CD4-positive, alpha-beta memory T cell (primary cell): Measurements from ENCODE around the gene CTDNEP1. TPM values are rescaled to one million over a fixed set of nuclear protein-coding genes. Genes with fewer than 3 reads are reported as not detected.

Experiments
- CTCF ChIA-PET: fragments of 350-600 bp; sonication (Branson Sonifier 250); formaldehyde crosslinking; loops from one replicate; lab custom pipeline; 2021; ENCODE audit warnings: inconsistent platforms; ENCODE audit not compliant: partially characterized antibody; lab: Charles Lee
- POLR2A ChIA-PET: fragments of 350-600 bp; sonication (Branson Sonifier 250); formaldehyde crosslinking; loops from one replicate; lab custom pipeline; 2021; ENCODE audit not compliant: partially characterized antibody; lab: Charles Lee
- DNase-seq, 5 donors: peaks; one replicate each; pipeline versions ENCODE4 v3.0.0 to v3.0.0-alpha.2; 2020 to 2022; ENCODE audit warnings: mixed read lengths in 1 of 5
- H3K27ac ChIP-seq: one replicate; pipeline ENCODE4 v1.7.0; 2013; ENCODE audit warnings: low read depth, low read length
- H3K27me3 ChIP-seq: 2 replicates; pipeline ENCODE4 v1.7.0; 2013; ENCODE audit warnings: mild to moderate bottlenecking, low read length, moderate library complexity; ENCODE audit not compliant: insufficient read depth
- H3K36me3 ChIP-seq: 2 replicates; pipeline ENCODE4 v1.7.0; 2013; ENCODE audit warnings: mild to moderate bottlenecking, low read length, moderate library complexity; ENCODE audit not compliant: insufficient read depth
- H3K4me1 ChIP-seq: 2 replicates; pipeline ENCODE4 v1.7.0; 2013; ENCODE audit warnings: mild to moderate bottlenecking, low read length, moderate library complexity; ENCODE audit not compliant: insufficient read depth
- H3K4me3 ChIP-seq, 2 donors: one replicate each; pipeline ENCODE4 v1.7.0; 2013; ENCODE audit warnings: low read length in 2 of 2, mild to moderate bottlenecking in 1 of 2
- H3K9me3 ChIP-seq, 2 donors: one replicate each; pipeline ENCODE4 v1.7.0; 2013; ENCODE audit warnings: low read length in 2 of 2, control low read depth in 1 of 2; ENCODE audit not compliant: control insufficient read depth in 1 of 2
- H3K27ac Mint-ChIP-seq, 7 donors: one replicate each; pipeline ENCODE4 v1.8.0; 2020 to 2021; ENCODE audit warnings: mixed read lengths in 7 of 7, mild to moderate bottlenecking in 6 of 7, inconsistent platforms in 3 of 7, moderate library complexity in 3 of 7
- H3K27me3 Mint-ChIP-seq, 2 donors: one replicate each; pipeline ENCODE4 v1.8.0; 2020 to 2021; ENCODE audit warnings: mixed read lengths in 2 of 2
- H3K36me3 Mint-ChIP-seq, 2 donors: one replicate each; pipeline ENCODE4 v1.8.0; 2020 to 2021; ENCODE audit warnings: mixed read lengths in 2 of 2, inconsistent platforms in 1 of 2, mild to moderate bottlenecking in 1 of 2
- H3K4me1 Mint-ChIP-seq, 4 donors: one replicate each; pipeline ENCODE4 v1.8.0; 2020 to 2021; ENCODE audit warnings: mixed read lengths in 4 of 4, mild to moderate bottlenecking in 1 of 4
- H3K4me3 Mint-ChIP-seq, 8 donors: one replicate each; pipeline ENCODE4 v1.8.0; 2020 to 2021; ENCODE audit warnings: mixed read lengths in 8 of 8, mild to moderate bottlenecking in 7 of 8, moderate library complexity in 6 of 8, inconsistent platforms in 3 of 8
- H3K9me3 Mint-ChIP-seq, 8 donors: one replicate each; pipeline ENCODE4 v1.8.0; 2020 to 2021; ENCODE audit warnings: mixed read lengths in 8 of 8, mild to moderate bottlenecking in 5 of 8, inconsistent platforms in 3 of 8, moderate library complexity in 1 of 8
- intact Hi-C: fragments of 100-400 bp; cut with micrococcal nuclease; formaldehyde crosslinking; loops from one replicate; pipeline ENCODE4 v1.15.1; 2023
- polyA plus RNA-seq, 2 donors: library from polyadenylated mRNA; unstranded; fragments of 300-500 nt; fragmentation: Illumina TruSeq; gene quantifications; one replicate each; pipeline ENCODE4 v1.2.3, GENCODE V29; 2021
- total RNA-seq, 2 experiments: library from RNA; stranded (reverse); gene quantifications; one replicate each; pipeline ENCODE4 v1.2.3, GENCODE V29; 2021

CTDNEP1 gene
- total and polyA plus RNA-seq, 4 experiments from 2014 or later, result 42.4 to 157 (median 102) TPM

DNA sequence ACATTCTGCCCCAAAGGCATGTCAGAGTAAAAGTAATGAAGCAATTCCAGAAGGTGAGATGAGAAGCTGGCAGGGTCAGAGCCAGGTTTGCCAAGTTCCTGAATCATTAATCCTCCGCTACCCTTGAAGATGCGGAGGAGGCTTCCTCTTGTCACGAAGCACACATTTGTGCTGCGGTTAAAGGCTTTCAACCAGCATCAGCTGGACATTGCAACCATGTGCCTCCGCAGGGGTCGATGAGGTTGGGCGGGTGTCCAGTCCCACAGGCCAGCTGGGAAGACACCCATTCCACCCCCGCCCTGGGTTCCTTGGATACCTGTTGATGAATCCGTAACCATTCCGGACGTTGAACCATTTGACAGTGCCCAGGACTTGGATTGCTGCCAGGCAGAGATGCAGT is 41.6 kb upstream of the CTDNEP1 start:
- no peaks in the 10 kb centered on the region for H3K36me3 Mint-ChIP-seq
- Histone ChIP-seq H3K27me3 (no peaks in the 10 kb centered on the region), H3K27ac (no peak overlapping the region), H3K9me3 (no peaks in the 10 kb centered on the region), H3K4me3 (no peak overlapping the region), H3K4me1 (peaks cover 26% of the 10 kb centered on the region), H3K36me3 (no peaks in the 10 kb centered on the region)
- peak overlapping the region in 2 of 7 donors; percentile 13 to 41 for H3K27ac Mint-ChIP-seq
- CTCF ChIA-PET, result interaction anchor here (1.1 to 1.8 kb wide), 2 partner anchors 72 to 247 kb away, joined by 6 read pairs; no protein-coding TSS in a partner anchor
- peaks cover 2 to 19% of the 10 kb centered on the region in 2 donors for H3K27me3 Mint-ChIP-seq
- DNase-seq, result no peak
- peak overlapping the region in 5 of 8 donors; percentile 16 to 76 (median 64) for H3K4me3 Mint-ChIP-seq
- H3K9me3 Mint-ChIP-seq, result no peaks in the 10 kb centered on the region
- intact Hi-C loops, result loop anchor here (10.0 kb wide), 1 partner anchor 158 kb away; no protein-coding TSS in a partner anchor
- H3K4me1 Mint-ChIP-seq, result peaks cover 7 to 31% (median 18%) of the 10 kb centered on the region in 4 donors
- POLR2A ChIA-PET, result interaction anchor here (0.6 to 2.1 kb wide), 2 partner anchors 22 to 321 kb away, joined by 4 to 6 read pairs; partner anchors contain the start of genes FXR2 and GPS2

DNA sequence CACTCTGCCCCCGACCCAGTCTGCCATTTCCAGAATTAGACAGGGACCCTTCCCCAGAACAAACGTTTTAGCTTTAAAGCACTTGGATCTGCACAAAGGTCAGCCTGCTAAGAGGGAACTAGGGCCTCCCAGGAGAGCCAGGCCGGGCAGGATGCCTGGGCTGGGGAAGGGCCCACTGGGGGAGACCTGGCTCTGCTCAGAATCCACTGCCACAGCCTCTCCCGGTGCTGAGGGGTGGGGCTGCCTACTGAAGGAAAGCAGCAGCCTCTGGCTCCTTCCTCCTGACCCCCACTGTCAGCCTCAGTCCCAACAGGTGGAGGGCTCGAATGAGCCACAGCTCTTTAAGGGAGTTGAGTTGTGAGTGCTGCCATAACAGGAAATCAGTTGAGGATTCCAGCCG is 41.2 kb upstream of the CTDNEP1 start:
- Mint-ChIP-seq H3K4me3 (peak overlapping the region in 3 of 8 donors; percentile 59 to 76 (median 68)), H3K9me3 (no peaks in the 10 kb centered on the region), H3K27me3 (peaks cover 2 to 19% of the 10 kb centered on the region in 2 donors), H3K27ac (peak overlapping the region in 1 of 7 donors; percentile 13), H3K4me1 (peaks cover 7 to 31% (median 18%) of the 10 kb centered on the region in 4 donors), H3K36me3 (no peaks in the 10 kb centered on the region)
- Histone ChIP-seq H3K4me1 (peaks cover 26% of the 10 kb centered on the region), H3K27me3 (no peaks in the 10 kb centered on the region), H3K9me3 (no peaks in the 10 kb centered on the region), H3K36me3 (no peaks in the 10 kb centered on the region), H3K27ac (no peak overlapping the region), H3K4me3 (no peak overlapping the region)
- intact Hi-C loops, result loop anchor here (10.0 kb wide), 1 partner anchor 158 kb away; no protein-coding TSS in a partner anchor
- no peak for DNase-seq
- CTCF ChIA-PET, result interaction anchor here (1.1 to 1.8 kb wide), 2 partner anchors 71 to 247 kb away, joined by 6 read pairs; no protein-coding TSS in a partner anchor
- POLR2A ChIA-PET, result interaction anchor here (2.1 kb wide), 1 partner anchor 23 kb away, joined by 6 read pairs; the partner anchor contains the start of gene GPS2

DNA sequence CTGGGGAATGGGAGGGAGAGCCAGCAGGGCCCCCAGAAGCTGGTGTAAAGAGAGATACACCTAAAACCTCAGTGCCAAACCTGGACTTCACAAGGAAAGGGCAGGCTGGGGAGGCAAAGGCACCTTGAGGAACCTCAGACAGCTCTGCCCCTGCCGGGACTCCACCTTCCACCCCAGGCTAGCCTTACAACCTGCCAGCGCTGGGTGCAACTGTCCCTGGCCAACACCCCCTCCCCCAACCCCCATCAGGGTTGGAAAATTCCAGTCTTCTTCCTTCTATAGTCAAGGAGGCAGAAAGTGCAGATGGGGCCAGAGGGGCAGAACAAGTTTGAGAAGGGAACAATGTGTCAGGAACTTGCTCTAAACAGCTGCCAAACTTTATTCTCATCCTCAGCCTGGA is 40.7 kb upstream of the CTDNEP1 start:
- H3K4me1 Mint-ChIP-seq, result peaks cover 7 to 31% (median 18%) of the 10 kb centered on the region in 4 donors
- ChIA-PET CTCF (interaction anchor here (1.2 to 1.8 kb wide), 3 partner anchors 10 to 246 kb away, joined by 3 to 6 read pairs (median 4); partner anchors contain the start of gene SLC2A4), POLR2A (interaction anchor here (2.1 kb wide), 1 partner anchor 23 kb away, joined by 6 read pairs; the partner anchor contains the start of gene GPS2)
- Histone ChIP-seq H3K27ac (no peak overlapping the region), H3K27me3 (no peaks in the 10 kb centered on the region), H3K9me3 (no peaks in the 10 kb centered on the region), H3K4me1 (peaks cover 26% of the 10 kb centered on the region), H3K4me3 (no peak overlapping the region), H3K36me3 (no peaks in the 10 kb centered on the region)
- no peak for DNase-seq
- no peak overlapping the region for H3K27ac Mint-ChIP-seq
- peaks cover 2 to 19% of the 10 kb centered on the region in 2 donors for H3K27me3 Mint-ChIP-seq
- no peak overlapping the region for H3K4me3 Mint-ChIP-seq
- no peaks in the 10 kb centered on the region for H3K9me3 Mint-ChIP-seq
- no peaks in the 10 kb centered on the region for H3K36me3 Mint-ChIP-seq
- intact Hi-C loops, result loop anchor here (10.0 kb wide), 1 partner anchor 157 kb away; no protein-coding TSS in a partner anchor

DNA sequence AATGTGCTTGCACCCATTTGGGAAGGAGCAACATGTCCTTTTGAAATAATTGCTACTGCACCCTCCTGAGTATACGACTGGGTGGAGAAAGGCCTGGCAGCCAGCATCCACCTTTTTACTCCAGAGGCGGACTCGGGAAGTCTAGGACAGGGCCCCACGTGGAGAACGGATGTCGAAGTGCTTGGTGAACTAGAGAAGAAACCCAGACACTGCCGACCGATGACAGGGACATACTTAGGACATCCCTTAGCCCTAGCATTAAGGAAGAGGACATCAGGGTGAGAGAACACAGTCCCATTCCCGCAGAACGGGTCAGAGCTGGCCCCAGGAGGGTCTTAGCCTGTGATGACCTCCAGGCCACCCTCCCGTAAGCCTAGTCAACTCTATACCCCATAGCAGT is 39.2 kb upstream of the CTDNEP1 start:
- Mint-ChIP-seq H3K9me3 (no peaks in the 10 kb centered on the region), H3K27ac (no peak overlapping the region), H3K27me3 (peaks cover 7 to 18% of the 10 kb centered on the region in 2 donors), H3K4me1 (peaks cover 4 to 22% (median 10%) of the 10 kb centered on the region in 4 donors), H3K36me3 (no peaks in the 10 kb centered on the region), H3K4me3 (no peak overlapping the region)
- DNase-seq, result no peak
- Histone ChIP-seq H3K27ac (no peak overlapping the region), H3K27me3 (no peaks in the 10 kb centered on the region), H3K36me3 (no peaks in the 10 kb centered on the region), H3K9me3 (no peaks in the 10 kb centered on the region), H3K4me3 (no peak overlapping the region), H3K4me1 (peaks cover 15% of the 10 kb centered on the region)
- CTCF ChIA-PET, result interaction anchor here (1.2 to 1.5 kb wide), 2 partner anchors 8 to 238 kb away, joined by 3 to 4 read pairs; partner anchors contain the start of gene SLC2A4
- intact Hi-C loops, result loop anchor here (10.0 kb wide), 1 partner anchor 156 kb away; no protein-coding TSS in a partner anchor
- POLR2A ChIA-PET, result interaction anchor here (1.4 kb wide), 1 partner anchor 52 kb away, joined by 3 read pairs; the partner anchor contains the start of gene PHF23

DNA sequence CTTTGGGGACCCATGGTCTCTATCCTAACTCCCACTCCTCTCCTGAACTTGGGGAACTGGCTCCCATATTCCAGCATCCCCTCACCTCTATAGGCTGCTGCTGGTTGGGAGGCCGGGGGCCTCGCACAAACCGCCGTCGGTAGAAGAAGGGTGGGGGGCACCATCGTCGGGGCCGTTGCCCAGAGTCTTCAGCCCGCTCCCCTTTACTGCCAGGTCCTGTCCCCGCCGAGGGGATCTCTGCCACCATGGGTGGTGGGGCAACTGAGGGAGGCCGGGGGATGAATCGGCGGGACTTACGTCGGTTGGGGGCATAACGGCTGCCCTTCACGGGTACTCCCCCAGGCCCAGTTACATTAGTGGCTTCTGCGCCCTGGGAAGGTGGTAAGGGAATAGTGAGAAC is 38.6 kb upstream of the CTDNEP1 start:
- peaks cover 2 to 17% (median 7%) of the 10 kb centered on the region in 4 donors for H3K4me1 Mint-ChIP-seq
- CTCF ChIA-PET, result no interaction called here
- intact Hi-C loops, result loop anchor here (10.0 kb wide), 1 partner anchor 155 kb away; no protein-coding TSS in a partner anchor

DNA sequence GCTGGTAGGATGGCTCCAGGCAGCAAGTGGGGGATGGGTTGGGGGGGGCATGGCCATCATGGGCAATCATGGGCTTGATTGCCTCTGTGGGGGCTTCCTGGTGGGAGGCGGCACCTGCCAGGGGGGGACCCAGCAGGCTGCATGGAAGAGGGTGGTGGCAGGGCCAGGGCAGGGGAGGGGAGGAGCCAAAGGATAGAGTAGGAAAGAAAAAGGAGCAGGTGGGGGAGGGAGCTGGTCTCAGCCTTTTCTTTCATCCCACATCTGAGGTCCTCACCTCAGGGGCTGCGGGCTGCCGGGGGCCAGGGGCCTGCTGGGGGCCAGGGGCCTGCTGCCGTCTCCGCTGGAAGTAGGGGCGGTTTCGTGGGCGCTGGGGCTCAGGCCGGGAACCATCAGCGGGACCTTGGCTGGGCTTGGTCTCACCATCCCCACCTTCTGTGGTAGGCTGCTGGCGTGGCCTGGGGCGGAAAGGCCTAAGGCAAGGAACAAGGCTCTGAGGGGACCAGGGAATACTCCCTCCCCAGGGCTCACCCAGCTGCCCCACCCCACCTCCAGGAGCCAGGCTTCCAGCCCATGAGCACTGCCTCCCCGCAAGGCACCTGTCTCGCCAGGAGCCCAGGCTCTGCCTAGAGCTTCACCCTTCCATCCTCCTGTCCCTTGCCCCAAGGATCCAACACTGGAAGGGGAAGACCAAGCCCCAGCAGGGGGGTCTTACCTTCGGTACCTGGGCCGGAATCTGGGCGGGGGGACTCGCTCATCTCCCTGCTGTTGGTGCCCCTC is 37.9 kb upstream of the CTDNEP1 start:
- intact Hi-C loops, result loop anchor here (10.0 kb wide), 1 partner anchor 155 kb away; no protein-coding TSS in a partner anchor
- Histone ChIP-seq H3K36me3 (no peaks in the 10 kb centered on the region), H3K27me3 (no peaks in the 10 kb centered on the region), H3K9me3 (no peaks in the 10 kb centered on the region), H3K4me3 (no peak overlapping the region), H3K27ac (no peak overlapping the region), H3K4me1 (peaks cover 6% of the 10 kb centered on the region)
- Mint-ChIP-seq H3K36me3 (no peaks in the 10 kb centered on the region), H3K4me3 (no peak overlapping the region), H3K27me3 (peaks cover 4 to 15% of the 10 kb centered on the region in 2 donors), H3K27ac (no peak overlapping the region), H3K4me1 (peaks cover 0 to 12% (median 3%) of the 10 kb centered on the region in 4 donors), H3K9me3 (no peaks in the 10 kb centered on the region)
- POLR2A ChIA-PET, result no interaction called here
- DNase-seq, result no peak
- CTCF ChIA-PET, result interaction anchor here (0.6 kb wide), 1 partner anchor 8 kb away, joined by 3 read pairs; no protein-coding TSS in a partner anchor

More for the DNA sequence above, 38.6 kb upstream of the CTDNEP1 start:
- Histone ChIP-seq H3K27ac (no peak overlapping the region), H3K4me1 (peaks cover 10% of the 10 kb centered on the region), H3K27me3 (no peaks in the 10 kb centered on the region), H3K9me3 (no peaks in the 10 kb centered on the region), H3K36me3 (no peaks in the 10 kb centered on the region), H3K4me3 (no peak overlapping the region)
- DNase-seq, result no peak
- Mint-ChIP-seq H3K27ac (no peak overlapping the region), H3K9me3 (no peaks in the 10 kb centered on the region), H3K36me3 (no peaks in the 10 kb centered on the region), H3K27me3 (peaks cover 5 to 16% of the 10 kb centered on the region in 2 donors), H3K4me3 (no peak overlapping the region)
- POLR2A ChIA-PET, result interaction anchor here (1.4 kb wide), 1 partner anchor 51 kb away, joined by 3 read pairs; the partner anchor contains the start of gene PHF23
